GM03348 (cell line): ENCODE results near the gene NDUFA12.
"Not testable (repeated sequence)": the region's sequence is repeated elsewhere in the genome, so short reads cannot be mapped to it uniquely, and the experiment has no call there.

Source experiments
- DNase-seq: peaks from one replicate; pipeline ENCODE4 v3.0.0; 2012; ENCODE audit warnings: low spot score

NDUFA12 gene

GRCh38 chr12:95003213-95003920 lies at the start of gene NDUFA12:
TSS of gene NDUFA12 (minus strand) at chr12:95003697. CDS start at chr12:95003680, 17 bp downstream.
- peak; percentile 97 for DNase-seq

- no peak for DNase-seq
Observed at GRCh38 chr12:95051241-95051640, 47.7 kb upstream of the NDUFA12 start.

- no peak for DNase-seq
Observed at GRCh38 chr12:95037906-95038305, 34.4 kb upstream of the NDUFA12 start.

GRCh38 chr12:95034750-95035149 lies 31.3 kb upstream of the NDUFA12 start:
- DNase-seq: no peak

GRCh38 chr12:95022477-95022876 lies 19.0 kb upstream of the NDUFA12 start:
- no peak for DNase-seq

GRCh38 chr12:95017482-95017881 lies 14.0 kb upstream of the NDUFA12 start:
- no peak for DNase-seq

GRCh38 chr12:95016120-95016519 lies 12.6 kb upstream of the NDUFA12 start:
- no peak for DNase-seq

GRCh38 chr12:95014554-95014953 lies 11.1 kb upstream of the NDUFA12 start:
- no peak for DNase-seq

GRCh38 chr12:95006206-95006605 lies 2.7 kb upstream of the NDUFA12 start:
- no peak for DNase-seq

- DNase-seq: no peak
Observed at GRCh38 chr12:95004610-95005009, 1.1 kb upstream of the NDUFA12 start.

- no peak for DNase-seq
Observed at GRCh38 chr12:95003921-95004272, 400 bp upstream of the NDUFA12 start.

- peak; percentile 5 for DNase-seq
Observed at GRCh38 chr12:95002754-95003153, 743 bp downstream of the NDUFA12 start.

GRCh38 chr12:94998326-94998725 lies 5.2 kb downstream of the NDUFA12 start:
- no peak for DNase-seq

- DNase-seq: no peak
Observed at GRCh38 chr12:94997726-94998125, 5.8 kb downstream of the NDUFA12 start.

GRCh38 chr12:94997061-94997460 lies 6.4 kb downstream of the NDUFA12 start:
- no peak for DNase-seq

- peak; percentile 63 for DNase-seq
Observed at GRCh38 chr12:94994312-94994711, 9.2 kb downstream of the NDUFA12 start.

- DNase-seq: not testable (repeated sequence)
Observed at GRCh38 chr12:94993855-94994254, 9.6 kb downstream of the NDUFA12 start.

- DNase-seq: no peak
Observed at GRCh38 chr12:94990222-94990621, 13.3 kb downstream of the NDUFA12 start.

- DNase-seq: no peak
Observed at GRCh38 chr12:94988471-94988870, 15.0 kb downstream of the NDUFA12 start.

GRCh38 chr12:94987801-94988200 lies 15.7 kb downstream of the NDUFA12 start:
- no peak for DNase-seq

GRCh38 chr12:94987076-94987669 lies 16.3 kb downstream of the NDUFA12 start:
- DNase-seq: no peak

GRCh38 chr12:94985099-94985498 lies 18.4 kb downstream of the NDUFA12 start:
- not testable (repeated sequence) for DNase-seq

- DNase-seq: no peak
Observed at GRCh38 chr12:94983321-94983720, 20.2 kb downstream of the NDUFA12 start.

- DNase-seq: no peak
Observed at GRCh38 chr12:94982456-94982855, 21.0 kb downstream of the NDUFA12 start.
